Skeletal muscle tissue (tissue), 4 donors: Measurements from ENCODE around the gene MYO16. TPM values are rescaled to one million over a fixed set of nuclear protein-coding genes. Genes with fewer than 3 reads are reported as not detected.

ENCODE experiments used
- H3K27ac ChIP-seq: one replicate; pipeline ENCODE4 v1.7.0; 2013; ENCODE audit warnings: mild to moderate bottlenecking, low read depth, low read length, inconsistent platforms
- H3K27me3 ChIP-seq, 3 donors: one replicate each; pipeline ENCODE4 v1.7.0; 2013; ENCODE audit warnings: low read length in 3 of 3; ENCODE audit not compliant: control insufficient read depth in 3 of 3, insufficient read depth in 3 of 3
- H3K36me3 ChIP-seq, 3 donors: one replicate each; pipeline ENCODE4 v1.7.0; 2013; ENCODE audit warnings: low read length in 3 of 3; ENCODE audit not compliant: control insufficient read depth in 3 of 3, insufficient read depth in 3 of 3
- H3K4me1 ChIP-seq, 3 donors: one replicate each; pipeline ENCODE4 v1.7.0; 2013; ENCODE audit warnings: low read length in 3 of 3, mild to moderate bottlenecking in 3 of 3; ENCODE audit not compliant: control insufficient read depth in 3 of 3, insufficient read depth in 3 of 3
- H3K4me3 ChIP-seq, 3 donors: one replicate each; pipeline ENCODE4 v1.7.0; 2013; ENCODE audit warnings: low read length in 3 of 3
- H3K9ac ChIP-seq, 3 donors: one replicate each; pipeline ENCODE4 v1.7.0; 2013; ENCODE audit warnings: low read length in 3 of 3, mild to moderate bottlenecking in 3 of 3, moderate library complexity in 2 of 3, low read depth in 1 of 3
- H3K9me3 ChIP-seq, 3 donors: one replicate each; pipeline ENCODE4 v1.7.0; 2013; ENCODE audit warnings: low read length in 3 of 3; ENCODE audit not compliant: control insufficient read depth in 3 of 3
- total RNA-seq: library from RNA; depleted of rRNA; stranded (reverse); fragments of >200 nt; gene quantifications from one replicate; pipeline ENCODE4 v1.2.3, GENCODE V29; 2014
- donor health status: Osteomylitis.

The MYO16 gene
- total RNA-seq, 1 donor from 2014 or later: 43.8 TPM

DNA sequence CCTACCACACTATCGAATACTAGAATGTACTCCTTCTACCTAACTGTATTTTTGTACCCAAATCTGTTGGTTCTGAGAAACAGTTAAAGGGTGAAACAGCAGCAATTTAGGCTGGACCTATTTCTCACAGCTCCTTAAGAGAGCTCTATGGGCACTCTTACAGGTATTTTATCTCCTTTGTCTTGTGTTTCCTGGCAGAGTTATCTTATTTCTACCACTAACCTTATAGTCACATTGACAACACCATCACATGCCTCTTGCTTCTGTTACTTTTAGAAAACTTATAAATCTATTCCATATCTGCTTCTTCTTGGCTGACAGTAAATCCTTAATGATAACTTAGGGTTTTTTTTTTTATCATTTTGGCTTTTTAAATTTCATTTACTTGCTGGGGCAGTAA lies 130.7 kb downstream of the MYO16 start:
- no peak overlapping the region for H3K27ac ChIP-seq
- H3K4me3 ChIP-seq: no peak overlapping the region
- peaks cover 0 to 4% (median 0%) of the 10 kb centered on the region in 3 donors for H3K9me3 ChIP-seq
- H3K9ac ChIP-seq: no peak overlapping the region
- no peaks in the 10 kb centered on the region for H3K4me1 ChIP-seq
- H3K27me3 ChIP-seq: no peaks in the 10 kb centered on the region
- H3K36me3 ChIP-seq: no peaks in the 10 kb centered on the region

DNA sequence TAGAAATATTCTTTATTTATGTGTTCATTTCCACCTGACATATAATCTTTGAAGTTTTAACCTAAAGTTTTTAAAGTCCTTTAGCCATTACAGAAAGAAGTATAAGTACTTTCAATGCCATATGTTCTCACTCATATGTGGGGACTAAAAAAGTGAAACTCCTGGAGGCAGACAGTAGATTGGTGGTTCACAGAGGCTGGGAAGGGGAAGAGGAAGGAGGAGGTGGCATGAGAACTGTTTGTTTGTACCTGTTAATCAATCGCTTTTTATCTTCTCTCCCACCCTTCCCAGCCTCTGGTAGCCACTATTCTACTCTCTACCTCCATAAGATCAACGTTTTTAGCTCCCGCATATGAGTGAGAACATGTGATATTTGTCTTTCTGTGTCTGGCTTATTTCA lies 131.1 kb downstream of the MYO16 start:
- H3K27me3 ChIP-seq: no peaks in the 10 kb centered on the region
- peaks cover 0 to 4% (median 0%) of the 10 kb centered on the region in 3 donors for H3K9me3 ChIP-seq
- no peak overlapping the region for H3K27ac ChIP-seq
- H3K4me3 ChIP-seq: no peak overlapping the region
- no peak overlapping the region for H3K9ac ChIP-seq
- H3K4me1 ChIP-seq: no peaks in the 10 kb centered on the region
- no peaks in the 10 kb centered on the region for H3K36me3 ChIP-seq

DNA sequence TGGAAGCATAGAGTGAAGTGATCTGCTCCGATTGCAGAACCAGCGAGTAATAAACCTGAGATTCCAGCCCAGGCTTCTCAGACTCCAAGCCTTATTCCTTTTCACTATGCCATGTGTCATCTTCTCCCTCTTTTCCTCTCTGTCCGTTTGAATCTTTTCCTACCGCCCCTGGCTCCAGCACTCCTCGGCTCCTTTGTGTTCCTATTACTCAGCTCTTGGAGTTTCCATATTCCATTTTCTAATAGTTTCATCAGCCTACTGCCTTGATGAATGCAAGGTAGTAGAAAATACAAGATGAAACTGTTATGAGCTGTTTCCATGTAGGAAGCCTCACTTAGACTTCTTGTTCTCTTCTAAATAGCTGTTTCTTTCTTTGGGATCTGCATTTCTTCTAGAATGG lies 138.6 kb downstream of the MYO16 start:
- H3K4me3 ChIP-seq: no peak overlapping the region
- H3K4me1 ChIP-seq: no peaks in the 10 kb centered on the region
- H3K27me3 ChIP-seq: no peaks in the 10 kb centered on the region
- H3K9ac ChIP-seq: no peak overlapping the region
- H3K27ac ChIP-seq: no peak overlapping the region
- no peaks in the 10 kb centered on the region for H3K9me3 ChIP-seq
- no peaks in the 10 kb centered on the region for H3K36me3 ChIP-seq

DNA sequence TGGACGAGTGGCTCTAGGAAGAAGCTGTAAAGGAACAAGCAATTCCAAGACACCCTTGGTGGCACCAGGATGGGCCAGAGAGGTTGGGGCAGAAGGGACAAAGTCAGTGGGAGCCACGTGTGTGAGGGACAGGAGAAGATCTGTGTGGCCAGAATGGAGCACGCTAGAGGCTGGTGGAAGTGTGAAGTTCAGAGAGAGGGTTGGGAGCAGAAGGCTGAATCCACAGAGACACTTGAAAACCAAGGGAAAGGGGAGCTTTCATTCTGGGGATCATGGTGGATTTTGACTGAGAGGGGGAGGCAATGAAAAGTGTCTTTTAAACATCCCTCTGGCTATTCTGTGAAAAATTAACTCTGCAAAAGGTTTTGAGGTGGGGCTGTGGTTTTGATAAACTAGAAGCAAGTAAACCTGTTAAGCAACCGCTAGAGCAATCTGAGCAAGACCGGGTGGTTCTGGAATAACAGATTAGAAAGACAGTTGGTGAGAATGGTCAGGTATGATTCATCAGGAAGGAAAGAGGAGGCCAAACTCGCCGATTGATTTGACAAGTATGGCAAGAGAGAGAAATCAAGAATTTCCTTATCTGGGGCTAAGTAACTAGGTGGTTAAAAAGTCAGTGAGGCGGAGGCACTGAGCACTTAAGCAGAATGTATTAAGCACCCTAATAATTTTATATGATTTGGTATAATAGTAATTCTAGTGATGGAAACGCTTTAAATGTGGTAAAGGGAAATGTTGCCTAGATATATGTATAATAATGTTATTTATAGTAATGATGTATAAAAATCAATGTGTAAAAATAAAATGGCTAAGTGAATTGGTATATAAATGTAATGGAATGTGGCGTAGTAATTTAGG lies 140.0 kb downstream of the MYO16 start:
- Histone ChIP-seq H3K27ac (no peak overlapping the region), H3K4me3 (no peak overlapping the region), H3K27me3 (no peaks in the 10 kb centered on the region), H3K4me1 (no peaks in the 10 kb centered on the region), H3K9me3 (no peaks in the 10 kb centered on the region), H3K36me3 (no peaks in the 10 kb centered on the region), H3K9ac (no peak overlapping the region)

DNA sequence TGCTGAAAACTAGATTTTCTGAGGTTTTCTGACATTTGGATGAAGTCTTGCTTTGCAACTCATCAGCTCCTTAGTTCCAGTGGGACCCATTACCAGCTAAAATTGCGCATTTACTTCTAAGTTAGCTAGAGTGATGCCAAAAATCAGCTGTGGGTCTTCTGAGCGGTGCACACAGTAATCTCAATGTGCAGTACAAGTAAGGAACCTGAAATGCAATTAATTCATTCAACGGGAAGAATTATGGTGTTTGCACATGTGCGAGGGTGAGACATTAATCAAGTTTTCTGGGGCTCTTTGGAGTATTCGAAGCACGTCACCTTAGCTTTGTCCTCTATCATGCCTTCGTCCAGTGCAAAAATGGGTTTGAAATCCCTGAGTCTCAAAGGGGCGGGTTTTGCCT lies 146.2 kb downstream of the MYO16 start:
- Histone ChIP-seq H3K27me3 (no peaks in the 10 kb centered on the region), H3K4me3 (no peak overlapping the region), H3K4me1 (no peaks in the 10 kb centered on the region), H3K36me3 (no peaks in the 10 kb centered on the region), H3K9me3 (no peaks in the 10 kb centered on the region), H3K9ac (no peak overlapping the region), H3K27ac (no peak overlapping the region)

DNA sequence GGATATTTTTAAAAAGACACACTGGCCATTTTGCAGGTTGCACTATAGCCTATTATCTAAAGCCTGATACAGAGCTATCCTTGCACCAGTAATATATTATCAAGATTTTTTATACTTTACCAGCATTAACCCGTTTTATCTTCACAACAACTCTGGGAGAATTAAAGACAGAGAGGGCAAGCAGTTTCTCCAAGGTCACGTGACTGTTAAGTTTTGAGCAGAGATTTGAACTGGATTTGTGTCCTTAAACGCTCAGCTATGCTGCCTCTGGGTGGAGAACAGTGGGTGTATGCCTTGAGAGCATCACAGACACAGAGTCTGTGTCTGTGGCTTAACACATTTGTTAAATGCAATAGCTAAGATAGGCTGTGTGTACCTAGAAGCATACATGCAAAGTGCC lies 147.2 kb downstream of the MYO16 start:
- Histone ChIP-seq H3K27me3 (no peaks in the 10 kb centered on the region), H3K4me1 (no peaks in the 10 kb centered on the region), H3K4me3 (no peak overlapping the region), H3K9ac (no peak overlapping the region), H3K36me3 (no peaks in the 10 kb centered on the region), H3K9me3 (no peaks in the 10 kb centered on the region), H3K27ac (no peak overlapping the region)

DNA sequence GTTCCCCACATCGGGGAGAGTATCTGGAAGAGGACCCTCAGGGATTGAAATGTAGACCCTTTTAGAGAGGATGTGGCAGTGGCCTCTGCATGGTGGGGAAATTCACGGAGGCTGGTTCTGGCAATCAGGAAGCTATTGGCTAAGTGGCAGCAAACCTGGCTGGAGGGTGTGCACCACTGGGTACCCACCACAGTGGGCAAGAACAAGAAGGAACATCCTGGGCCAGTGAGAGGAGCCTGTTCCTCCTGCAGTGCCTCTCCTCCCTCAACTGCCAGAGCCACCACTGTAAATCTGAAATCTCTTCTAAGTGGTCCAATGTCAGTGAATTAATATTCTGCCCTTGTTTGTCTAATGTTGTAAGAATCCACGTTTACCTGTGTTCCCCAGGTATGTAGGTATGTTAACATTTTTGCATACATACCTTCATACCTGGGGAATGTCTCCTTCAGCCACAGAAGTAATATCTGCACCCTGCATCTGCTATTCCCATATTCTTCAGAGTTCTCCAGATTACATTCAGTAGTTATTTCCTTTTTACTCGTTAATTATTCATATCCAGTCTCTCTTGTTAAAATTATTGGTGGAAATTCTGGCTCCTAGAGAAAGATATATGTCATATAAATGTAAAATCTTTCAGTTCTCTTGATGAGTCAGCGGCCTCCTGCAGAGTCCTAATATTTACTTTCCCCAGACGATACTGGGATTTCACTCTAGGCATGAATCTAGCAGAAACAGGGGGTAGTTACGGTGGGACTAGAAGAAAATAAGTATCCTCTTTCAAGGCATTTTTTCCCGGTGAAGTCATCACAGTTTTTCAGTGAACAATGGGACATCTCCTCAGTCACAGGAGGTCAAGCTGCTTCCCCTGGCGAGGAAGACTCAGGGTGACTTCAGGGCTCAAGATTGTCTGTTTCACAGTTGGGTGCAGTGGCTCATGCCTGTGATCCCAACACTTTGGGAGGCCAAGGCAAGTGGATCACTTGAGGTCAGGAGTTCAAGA lies 148.3 kb downstream of the MYO16 start:
- H3K4me1 ChIP-seq: no peaks in the 10 kb centered on the region

DNA sequence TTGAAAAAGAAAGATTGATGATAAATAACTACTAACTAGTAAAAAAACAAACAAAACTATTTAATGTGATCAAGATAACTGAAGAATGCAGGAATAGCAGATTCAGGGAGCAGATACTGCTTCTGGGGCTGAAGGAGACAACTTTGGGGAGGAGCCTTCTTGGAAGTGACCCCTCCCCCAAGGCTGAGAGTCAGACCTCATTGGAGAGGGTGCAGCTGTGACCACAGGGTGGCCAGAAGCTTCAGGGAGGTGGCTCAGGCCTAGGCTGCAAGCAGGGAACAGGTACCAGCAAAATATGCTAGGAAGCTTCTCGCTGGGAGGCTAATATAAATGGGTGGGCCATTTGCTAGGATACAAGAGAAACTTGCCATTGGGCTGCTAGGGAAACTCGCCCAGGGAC lies 149.9 kb downstream of the MYO16 start:
- Histone ChIP-seq H3K27ac (no peak overlapping the region), H3K4me3 (no peak overlapping the region), H3K36me3 (no peaks in the 10 kb centered on the region), H3K4me1 (no peaks in the 10 kb centered on the region), H3K27me3 (no peaks in the 10 kb centered on the region), H3K9ac (no peak overlapping the region), H3K9me3 (no peaks in the 10 kb centered on the region)

More for the DNA sequence above, 148.3 kb downstream of the MYO16 start:
- H3K27me3 ChIP-seq: no peaks in the 10 kb centered on the region
- no peaks in the 10 kb centered on the region for H3K9me3 ChIP-seq
- H3K27ac ChIP-seq: no peak overlapping the region
- H3K4me3 ChIP-seq: no peak overlapping the region
- H3K36me3 ChIP-seq: no peaks in the 10 kb centered on the region
- no peak overlapping the region for H3K9ac ChIP-seq

DNA sequence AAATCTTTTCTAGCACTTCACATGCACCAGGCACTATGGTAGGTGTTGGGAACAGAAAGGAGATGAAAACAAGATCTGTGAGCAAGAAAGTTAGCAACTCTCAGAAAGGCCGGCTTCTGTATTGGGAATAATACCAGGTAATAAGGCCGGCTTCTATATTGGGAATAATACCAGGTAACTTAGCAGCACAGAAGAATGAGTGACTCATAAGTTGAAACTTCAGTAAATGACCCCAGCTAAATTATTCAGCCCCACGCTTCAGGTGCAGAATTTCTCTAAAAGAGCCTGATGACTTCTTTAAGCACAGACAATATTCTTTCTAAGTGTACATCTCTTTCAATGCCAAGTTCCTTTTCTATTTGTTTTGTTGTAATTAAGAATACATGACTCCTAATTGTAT lies 151.3 kb downstream of the MYO16 start:
- H3K4me3 ChIP-seq: no peak overlapping the region
- H3K27ac ChIP-seq: no peak overlapping the region
- H3K27me3 ChIP-seq: no peaks in the 10 kb centered on the region
- H3K9me3 ChIP-seq: no peaks in the 10 kb centered on the region
- H3K36me3 ChIP-seq: no peaks in the 10 kb centered on the region
- no peak overlapping the region for H3K9ac ChIP-seq
- H3K4me1 ChIP-seq: no peaks in the 10 kb centered on the region

DNA sequence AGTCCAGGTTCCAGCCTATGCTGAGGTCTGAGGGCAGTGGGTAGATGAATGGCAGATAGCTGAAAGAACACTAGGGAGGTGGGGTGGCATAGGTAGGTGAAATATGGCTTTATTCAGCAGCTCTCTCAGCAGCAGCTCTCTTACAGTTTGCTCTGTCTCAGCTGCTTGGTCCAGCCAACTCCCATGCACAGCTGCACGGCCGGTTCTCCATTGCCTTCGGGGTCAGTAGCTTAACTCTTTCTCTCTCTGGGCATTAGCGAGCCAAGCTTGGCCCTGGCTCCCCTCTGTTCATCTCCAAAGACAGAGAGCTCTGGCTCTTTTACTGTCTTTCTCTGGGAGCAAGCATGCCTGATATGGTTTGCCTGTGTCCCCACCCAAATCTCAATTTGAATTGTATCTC lies 151.9 kb downstream of the MYO16 start:
- no peak overlapping the region for H3K4me3 ChIP-seq
- H3K9me3 ChIP-seq: no peaks in the 10 kb centered on the region
- no peaks in the 10 kb centered on the region for H3K27me3 ChIP-seq
- no peak overlapping the region for H3K9ac ChIP-seq
- H3K36me3 ChIP-seq: no peaks in the 10 kb centered on the region
- H3K4me1 ChIP-seq: no peaks in the 10 kb centered on the region
- no peak overlapping the region for H3K27ac ChIP-seq
